Transverse colon (tissue), 4 donors: ENCODE measurements around the gene RGS7BP.

Source experiments
- CTCF ChIP-seq, 5 experiments: fragments of 200-600 bp in 3 of 5; fragments of 450-650 bp in 2 of 5; sonication (generic) in 3 of 5; IDR thresholded peaks; 1 replicate in 2 of 5; 2 replicates in 3 of 5; pipeline ENCODE4 v1.5.1; 2016 to 2017; ENCODE audit warnings: antibody characterized with exemption in 5 of 5, inconsistent platforms in 3 of 5, mild to moderate bottlenecking in 2 of 5, moderate library complexity in 1 of 5
- EP300 ChIP-seq: sonication (generic); formaldehyde crosslinking; IDR thresholded peaks from one replicate; pipeline ENCODE4 v1.6.1; 2017; ENCODE audit warnings: antibody characterized with exemption, low read depth
- POLR2A ChIP-seq: fragments of 450-650 bp; IDR thresholded peaks from one replicate; pipeline ENCODE4 v1.6.1; 2016; ENCODE audit warnings: antibody characterized with exemption, mild to moderate bottlenecking, moderate library complexity
- POLR2AphosphoS5 ChIP-seq, 3 donors: sonication (generic); formaldehyde crosslinking; IDR thresholded peaks; one replicate each; pipeline ENCODE4 v1.6.1; 2016; ENCODE audit warnings: antibody characterized with exemption in 3 of 3

- TF ChIP-seq POLR2AphosphoS5 (IDR thresholded peaks at IDR 0.05), result no peak
- TF ChIP-seq POLR2A, result no peak
- TF ChIP-seq CTCF (IDR thresholded peaks at IDR 0.05), result no peak
- no peak for TF ChIP-seq EP300
Measured at GRCh38 chr5:64497386-64497785, 8.4 kb upstream of the RGS7BP start.
